Body of pancreas (tissue), 4 donors: ENCODE measurements around the gene PHF12. TPM values are rescaled to one million over a fixed set of nuclear protein-coding genes. Genes with fewer than 3 reads are reported as not detected.
A peak's percentile ranks its signal among the peaks of the same experiment; 100 is the strongest.
"Not testable (repeated sequence)": the region's sequence is repeated elsewhere in the genome, so short reads cannot be mapped to it uniquely, and the experiment has no call there.

ENCODE experiments used
- ATAC-seq: fragments of 150-250 bp; one replicate; pipeline ENCODE4 v1.9.1; 2016
- DNase-seq, 4 donors: peaks; one replicate each; pipeline ENCODE4 v3.0.0-alpha.2; 2019
- H3K27ac ChIP-seq, 4 donors: fragments of 200-600 bp; sonication (generic); 1 replicate in 3 of 4; 2 replicates in 1 of 4; pipeline versions ENCODE4 v1.5.1 to v1.6.1; 2016 to 2019; ENCODE audit warnings: mild to moderate bottlenecking in 1 of 4, mixed read lengths in 1 of 4, moderate library complexity in 1 of 4
- H3K27me3 ChIP-seq, 2 donors: fragments of 200-600 bp; sonication (generic); one replicate each; pipeline ENCODE4 v1.6.0; 2016; ENCODE audit warnings: mild to moderate bottlenecking in 1 of 2
- H3K36me3 ChIP-seq, 2 donors: fragments of 200-600 bp; sonication (generic); replicated peaks in 1 of 2; 2 replicates each; pipeline ENCODE4 v1.5.1; 2016; ENCODE audit warnings: low read depth in 2 of 2; ENCODE audit not compliant: insufficient read depth in 1 of 2
- H3K4me1 ChIP-seq: fragments of 200-600 bp; sonication (generic); one replicate; pipeline ENCODE4 v1.6.0; 2016
- H3K4me3 ChIP-seq, 2 donors: fragments of 200-600 bp; sonication (generic); 1 replicate in 1 of 2; 2 replicates in 1 of 2; pipeline ENCODE4 v1.5.1; 2016 to 2019
- H3K9me3 ChIP-seq, 3 donors: fragments of 200-600 bp; sonication (generic); 1 replicate in 2 of 3; 2 replicates in 1 of 3; pipeline ENCODE4 v1.5.1; 2016
- POLR2A ChIP-seq, 3 donors: fragments of 450-650 bp; IDR thresholded peaks; one replicate each; pipeline ENCODE4 v1.6.1; 2016; ENCODE audit warnings: antibody characterized with exemption in 3 of 3, mild to moderate bottlenecking in 2 of 3
- WGBS, 2 donors: methylation state at CpG; one replicate each; pipeline ENCODE4 v1.1.5; 2017; 5-methylcytosine and 5-hydroxymethylcytosine counted together
- intact Hi-C: fragments of 100-400 bp; cut with DNase I; formaldehyde crosslinking; loops from one replicate; pipeline ENCODE4 v1.15.1; 2023
- total RNA-seq, 2 donors: library from RNA; depleted of rRNA; stranded (reverse); fragments of >200 nt; gene quantifications; one replicate each; pipeline ENCODE4 v1.1.0, GENCODE V29; 2016
- TF ChIP-seq, protein P1 (sequence below), 7 experiments: fragments of 450-650 bp in 4 of 7; fragments of 200-600 bp in 3 of 7; sonication (generic) in 3 of 7; IDR thresholded peaks; one replicate each; pipeline ENCODE4 v1.5.1; 2016 to 2019; ENCODE audit warnings: antibody characterized with exemption in 7 of 7

PHF12 gene
- total RNA-seq, 2 donors from 2014 or later: 22.1 to 56.4 TPM

DNA sequence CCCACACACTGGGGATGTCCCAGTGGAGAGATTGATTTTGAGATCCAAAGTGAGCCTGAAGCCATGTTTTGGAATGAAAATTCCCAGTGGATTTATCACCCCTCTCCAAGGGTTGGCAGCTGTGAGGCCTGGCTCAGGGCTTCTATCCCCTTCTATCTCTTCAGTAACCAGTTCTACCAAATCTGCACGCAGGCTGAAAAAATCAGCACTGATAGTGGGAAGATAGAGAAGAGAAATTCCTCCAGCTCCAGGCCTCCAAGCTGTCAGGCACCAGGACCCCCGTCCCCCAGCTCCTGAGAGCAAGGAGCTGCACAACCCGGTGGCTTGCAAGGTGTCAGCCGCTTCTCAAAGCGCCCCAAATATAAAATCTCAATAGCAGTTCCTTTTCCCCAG lies 54.8 kb downstream of the PHF12 start:
- Histone ChIP-seq H3K36me3 (no peaks in the 10 kb centered on the region), H3K27ac (peak overlapping the region; percentile 85 to 93 (median 86)), H3K27me3 (no peaks in the 10 kb centered on the region), H3K9me3 (no peaks in the 10 kb centered on the region), H3K4me3 (peak overlapping the region; percentile 77 to 87), H3K4me1 (peaks cover 48% of the 10 kb centered on the region)
- ATAC-seq (no peak), DNase-seq (no peak)
- intact Hi-C loops: no loop called here
- WGBS, 2 donors: 11 to 19% methylated on average over 5 of the region's 5 CpGs
- TF ChIP-seq, protein P1, sequence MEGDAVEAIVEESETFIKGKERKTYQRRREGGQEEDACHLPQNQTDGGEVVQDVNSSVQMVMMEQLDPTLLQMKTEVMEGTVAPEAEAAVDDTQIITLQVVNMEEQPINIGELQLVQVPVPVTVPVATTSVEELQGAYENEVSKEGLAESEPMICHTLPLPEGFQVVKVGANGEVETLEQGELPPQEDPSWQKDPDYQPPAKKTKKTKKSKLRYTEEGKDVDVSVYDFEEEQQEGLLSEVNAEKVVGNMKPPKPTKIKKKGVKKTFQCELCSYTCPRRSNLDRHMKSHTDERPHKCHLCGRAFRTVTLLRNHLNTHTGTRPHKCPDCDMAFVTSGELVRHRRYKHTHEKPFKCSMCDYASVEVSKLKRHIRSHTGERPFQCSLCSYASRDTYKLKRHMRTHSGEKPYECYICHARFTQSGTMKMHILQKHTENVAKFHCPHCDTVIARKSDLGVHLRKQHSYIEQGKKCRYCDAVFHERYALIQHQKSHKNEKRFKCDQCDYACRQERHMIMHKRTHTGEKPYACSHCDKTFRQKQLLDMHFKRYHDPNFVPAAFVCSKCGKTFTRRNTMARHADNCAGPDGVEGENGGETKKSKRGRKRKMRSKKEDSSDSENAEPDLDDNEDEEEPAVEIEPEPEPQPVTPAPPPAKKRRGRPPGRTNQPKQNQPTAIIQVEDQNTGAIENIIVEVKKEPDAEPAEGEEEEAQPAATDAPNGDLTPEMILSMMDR (IDR thresholded peaks at IDR 0.05): no peak
- no peak for TF ChIP-seq POLR2A (IDR thresholded peaks at IDR 0.05)

DNA sequence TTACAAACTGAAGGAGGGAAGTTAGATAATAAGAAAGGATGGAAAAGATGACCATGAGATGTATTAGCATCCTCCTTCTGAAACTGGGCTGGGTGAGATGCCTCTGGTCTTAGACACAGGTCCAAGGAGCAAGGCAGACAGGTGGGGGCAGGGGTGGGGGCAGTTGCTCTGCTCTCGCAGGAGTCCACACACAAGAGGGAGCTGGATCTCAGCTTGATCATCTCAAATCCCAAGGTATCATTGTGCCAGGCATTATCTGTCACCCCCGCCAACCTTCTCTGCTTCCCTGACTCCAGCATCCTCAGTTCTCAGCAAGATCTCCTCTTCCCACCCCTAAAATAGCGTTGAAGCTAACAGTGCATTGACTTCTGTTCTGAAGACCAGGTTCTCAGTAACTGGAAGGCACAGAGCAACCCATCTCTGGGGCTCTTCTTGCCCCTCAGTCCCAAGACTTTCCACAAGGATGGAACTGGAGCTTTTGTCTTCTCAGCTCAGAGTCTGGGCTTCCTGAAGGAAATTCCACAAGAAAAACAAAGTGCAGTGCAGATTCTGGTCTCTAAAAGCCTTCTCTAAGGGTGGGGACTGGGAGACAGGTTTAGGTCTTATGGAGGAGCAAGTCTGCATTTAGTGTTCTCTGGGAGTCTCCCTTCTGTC lies 55.4 kb downstream of the PHF12 start:
- Histone ChIP-seq H3K4me3 (no peak overlapping the region), H3K36me3 (no peaks in the 10 kb centered on the region), H3K4me1 (peaks cover 44% of the 10 kb centered on the region), H3K9me3 (no peaks in the 10 kb centered on the region), H3K27me3 (no peaks in the 10 kb centered on the region), H3K27ac (peak overlapping the region; percentile 85 to 93 (median 86))
- intact Hi-C loops: no loop called here
- 38 to 43% methylated on average over 3 of the region's 3 CpGs for WGBS, 2 donors
- ATAC-seq (no peak), DNase-seq (no peak)
- no peak for TF ChIP-seq POLR2A (IDR thresholded peaks at IDR 0.05)
- TF ChIP-seq, protein P1 (IDR thresholded peaks at IDR 0.05): no peak

DNA sequence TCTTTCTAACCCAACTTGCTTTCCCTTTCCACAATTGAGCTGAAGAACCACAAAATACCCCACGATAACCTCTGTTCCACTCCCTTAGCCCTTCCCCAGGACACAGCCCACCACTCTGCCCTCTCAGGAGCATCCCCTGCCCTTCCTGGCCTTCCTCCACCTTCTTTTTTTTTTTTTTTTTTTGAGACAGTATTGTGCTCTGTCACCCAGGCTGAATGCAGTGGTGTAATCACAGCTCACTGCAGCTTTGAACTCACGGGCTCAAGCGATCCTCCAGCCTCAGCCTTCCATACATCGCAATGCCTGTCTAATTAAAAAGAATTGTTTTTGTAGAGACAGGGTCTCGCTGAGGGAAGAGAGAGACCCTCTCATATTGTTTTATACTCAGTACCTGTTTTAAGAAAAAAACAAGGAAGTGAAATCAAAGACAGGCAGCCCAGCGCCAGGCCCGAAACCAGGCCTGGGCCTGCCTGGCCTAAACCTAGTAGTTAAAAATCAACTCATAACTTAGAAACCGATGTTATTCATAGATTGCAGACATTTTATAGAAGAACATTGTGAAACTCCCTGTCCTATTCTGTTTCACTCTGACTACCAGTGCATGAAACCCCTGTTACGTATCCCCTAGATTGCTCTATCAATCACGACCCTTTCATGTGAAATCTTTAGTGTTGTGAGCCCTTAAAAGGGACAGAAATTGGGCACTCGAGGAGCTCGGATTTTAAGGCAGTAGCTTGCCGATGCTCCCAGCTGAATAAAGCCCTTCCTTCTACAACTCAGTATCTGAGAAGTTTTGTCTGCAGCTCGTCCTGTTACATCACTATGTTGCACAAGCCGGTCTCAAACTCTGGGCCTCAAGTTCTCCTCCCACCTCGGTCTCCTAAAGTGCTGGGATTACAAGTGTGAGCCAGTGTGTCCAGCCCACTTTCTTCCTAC lies 57.8 kb downstream of the PHF12 start:
- intact Hi-C loops, H3K27me3 ChIP-seq, H3K4me3 ChIP-seq, H3K9me3 ChIP-seq, ATAC-seq, H3K36me3 ChIP-seq: not testable (repeated sequence)
- H3K4me1 ChIP-seq: peaks cover 42% of the 10 kb centered on the region
- WGBS, 2 donors: 54 to 70% methylated on average over 16 of the region's 16 CpGs
- peak in 1 of 4 donors; percentile 36 for DNase-seq
- peak overlapping the region; percentile 43 to 83 (median 77) for H3K27ac ChIP-seq

DNA sequence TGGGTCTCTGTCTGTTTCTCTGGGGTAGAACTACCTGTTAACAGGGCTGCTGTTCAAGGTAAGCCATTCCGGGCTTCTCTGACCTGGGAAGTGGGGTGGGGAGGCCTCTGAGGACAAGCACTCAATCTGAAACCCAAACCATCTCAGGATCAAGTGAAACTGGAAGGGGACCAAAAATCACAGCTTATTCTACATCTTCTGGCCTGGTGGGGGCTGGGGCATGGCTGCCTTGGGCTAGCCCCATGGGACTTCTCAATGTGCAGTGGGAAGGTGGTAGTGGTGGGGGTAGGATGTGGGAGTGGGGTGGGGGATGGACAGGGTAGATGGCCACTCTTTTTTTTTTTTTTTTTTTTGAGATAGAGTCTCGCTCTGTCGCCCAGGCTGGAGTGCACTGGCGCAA lies 59.3 kb downstream of the PHF12 start:
- no peaks in the 10 kb centered on the region for H3K9me3 ChIP-seq
- TF ChIP-seq, protein P1 (IDR thresholded peaks at IDR 0.05): no peak
- no peak for TF ChIP-seq POLR2A (IDR thresholded peaks at IDR 0.05)
- H3K4me3 ChIP-seq: no peak overlapping the region
- ATAC-seq: no peak
- intact Hi-C loops: no loop called here
- H3K27ac ChIP-seq: no peak overlapping the region
- peaks cover 33% of the 10 kb centered on the region for H3K4me1 ChIP-seq
- H3K36me3 ChIP-seq: no peaks in the 10 kb centered on the region
- DNase-seq: no peak
- WGBS, 2 donors: 89 to 94% methylated on average over 3 to 4 of the region's 4 CpGs
- no peaks in the 10 kb centered on the region for H3K27me3 ChIP-seq

- Histone ChIP-seq H3K27me3 (no peaks in the 10 kb centered on the region), H3K36me3 (no peaks in the 10 kb centered on the region), H3K27ac (no peak overlapping the region), H3K4me1 (peaks cover 27% of the 10 kb centered on the region), H3K4me3 (no peak overlapping the region), H3K9me3 (no peaks in the 10 kb centered on the region)
- DNase-seq: no peak
- no peak for ATAC-seq
- intact Hi-C loops: no loop called here
- 85 to 91% methylated on average over 1 of the region's 1 CpG for WGBS, 2 donors
- TF ChIP-seq, protein P1 (IDR thresholded peaks at IDR 0.05): no peak
- TF ChIP-seq POLR2A (IDR thresholded peaks at IDR 0.05): no peak
Measured at GRCh38 chr17:28891201-28891600, 60.1 kb downstream of the PHF12 start.
